DOHH2 (cell line): ENCODE data around the gene GAS5.

ENCODE experiments used
- H3F3A ChIP-seq: fragments of 200-600 bp; sonication (generic), shearing (Covaris generic); 2 replicates; pipeline ENCODE4 v1.6.0; 2016; ENCODE audit warnings: antibody characterized with exemption, mild to moderate bottlenecking; ENCODE audit not compliant: control insufficient read depth, insufficient read depth
- H3K27ac ChIP-seq: fragments of 200-600 bp; sonication (generic); 2 replicates; pipeline ENCODE4 v1.5.1; 2014; ENCODE audit warnings: low read depth, mild to moderate bottlenecking, low read length, moderate library complexity
- H3K27me3 ChIP-seq: fragments of 200-600 bp; sonication (generic); 2 replicates; pipeline ENCODE4 v1.6.1; 2014; ENCODE audit warnings: mild to moderate bottlenecking, low read length, mixed read lengths; ENCODE audit not compliant: control insufficient read depth
- H3K36me3 ChIP-seq: fragments of 200-600 bp; sonication (generic); 2 replicates; pipeline ENCODE4 v1.6.1; 2014; ENCODE audit warnings: mild to moderate bottlenecking, low read length, moderate library complexity, mixed read lengths; ENCODE audit not compliant: control insufficient read depth
- H3K4me1 ChIP-seq: fragments of 200-600 bp; sonication (generic); 2 replicates; pipeline ENCODE4 v1.6.1; 2014; ENCODE audit warnings: mild to moderate bottlenecking, low read length, mixed read lengths; ENCODE audit not compliant: control insufficient read depth
- H3K4me2 ChIP-seq: fragments of 200-600 bp; sonication (generic); 2 replicates; pipeline ENCODE4 v1.6.0; 2014; ENCODE audit warnings: mild to moderate bottlenecking, low read length, moderate library complexity
- H3K4me3 ChIP-seq: fragments of 200-600 bp; sonication (generic); 2 replicates; pipeline ENCODE4 v1.5.1; 2014; ENCODE audit warnings: mild to moderate bottlenecking, low read length, mixed read lengths
- H3K79me2 ChIP-seq: fragments of 200-600 bp; sonication (generic); 2 replicates; pipeline ENCODE4 v1.6.1; 2014; ENCODE audit warnings: mild to moderate bottlenecking, low read length, mixed read lengths; ENCODE audit not compliant: control insufficient read depth
- H3K9me2 ChIP-seq: fragments of 200-600 bp; sonication (generic); replicated peaks from 2 replicates; pipeline ENCODE4 v1.6.1; 2014; ENCODE audit warnings: mild to moderate bottlenecking, low read length, mixed read lengths; ENCODE audit not compliant: control insufficient read depth
- H3K9me3 ChIP-seq: fragments of 200-600 bp; sonication (generic); 2 replicates; pipeline ENCODE4 v1.6.1; 2014; ENCODE audit warnings: antibody characterized with exemption, low read length, mixed read lengths; ENCODE audit not compliant: control insufficient read depth, insufficient read depth
- H4K20me1 ChIP-seq: fragments of 200-600 bp; sonication (generic); 2 replicates; pipeline ENCODE4 v1.6.0; 2014; ENCODE audit warnings: low read depth, mild to moderate bottlenecking, antibody characterized with exemption, low read length, moderate library complexity; ENCODE audit not compliant: control insufficient read depth, insufficient read depth
- CTCF ChIP-seq: fragments of 200-600 bp; sonication (generic); IDR thresholded peaks from one replicate; pipeline ENCODE4 v1.5.1; 2014; ENCODE audit warnings: antibody characterized with exemption, mild to moderate bottlenecking, low read depth, low read length; ENCODE audit not compliant: poor library complexity, severe bottlenecking
- EZH2phosphoT487 ChIP-seq: fragments of 200-600 bp; sonication (generic); IDR thresholded peaks from 2 replicates; pipeline ENCODE4 v1.6.1; 2017; ENCODE audit warnings: borderline replicate concordance, mild to moderate bottlenecking, antibody characterized with exemption, low read length, moderate library complexity, mixed read lengths

Gene GAS5

GRCh38 chr1:173869021-173869359 is 1.2 kb upstream of the GAS5 start:
- Histone ChIP-seq H3K36me3 (peaks cover 61% of the 10 kb centered on the region), H3K27me3 (no peaks in the 10 kb centered on the region), H3K4me2 (peak overlapping the region; percentile 93), H3K9me2 (no peaks in the 10 kb centered on the region), H3K4me3 (peak overlapping the region; percentile 96), H3K4me1 (peaks cover 57% of the 10 kb centered on the region), H4K20me1 (peaks cover 24% of the 10 kb centered on the region; the same call in 1 of the 2 replicates), H3K27ac (peak overlapping the region; percentile 94), H3K9me3 (no peaks in the 10 kb centered on the region), H3F3A (peaks cover 43% of the 10 kb centered on the region), H3K79me2 (peaks cover 59% of the 10 kb centered on the region)
- no peak for TF ChIP-seq EZH2phosphoT487
- TF ChIP-seq CTCF = no peak

GRCh38 chr1:173868266-173869020 is 654 bp upstream of the GAS5 start, which contains the start of gene ZBTB37:
Gene ZBTB37, plus strand, starts transcription at chr1:173868380. Its CDS starts 1,846 bp downstream, at chr1:173870226.
- peak within 1 kb of the TSS; percentile 94 for H3K27ac ChIP-seq
- peak within 1 kb of the TSS; percentile 96 for H3K4me3 ChIP-seq
- H3K9me3 ChIP-seq = no peaks in the 10 kb centered on the region
- H3K4me2 ChIP-seq = peak within 1 kb of the TSS; percentile 93
- no peak for TF ChIP-seq EZH2phosphoT487
- TF ChIP-seq CTCF = no peak
- H4K20me1 ChIP-seq = peaks cover 29% of the 10 kb centered on the region; the same call in 1 of the 2 replicates
- peaks cover 64% of the 10 kb centered on the region for H3K36me3 ChIP-seq
- H3F3A ChIP-seq = peaks cover 49% of the 10 kb centered on the region
- peaks cover 59% of the 10 kb centered on the region for H3K79me2 ChIP-seq
- H3K4me1 ChIP-seq = peaks cover 62% of the 10 kb centered on the region
- H3K9me2 ChIP-seq = no peaks in the 10 kb centered on the region
- no peaks in the 10 kb centered on the region for H3K27me3 ChIP-seq

GRCh38 chr1:173867141-173867752 is 542 bp downstream of the GAS5 start:
- H3F3A ChIP-seq = peaks cover 60% of the 10 kb centered on the region
- peak overlapping the region; percentile 96 for H3K4me3 ChIP-seq
- peaks cover 72% of the 10 kb centered on the region for H3K4me1 ChIP-seq
- peak overlapping the region; percentile 70 for H3K4me2 ChIP-seq
- peaks cover 73% of the 10 kb centered on the region for H3K36me3 ChIP-seq
- H3K9me3 ChIP-seq = no peaks in the 10 kb centered on the region
- TF ChIP-seq CTCF = no peak
- no peak for TF ChIP-seq EZH2phosphoT487
- H3K27me3 ChIP-seq = no peaks in the 10 kb centered on the region
- H3K9me2 ChIP-seq = no peaks in the 10 kb centered on the region
- H3K27ac ChIP-seq = peak overlapping the region; percentile 94
- H4K20me1 ChIP-seq = peaks cover 31% of the 10 kb centered on the region; the same call in 1 of the 2 replicates
- H3K79me2 ChIP-seq = peaks cover 59% of the 10 kb centered on the region
